H1 (cell line): ENCODE results near the gene MAPK8IP1.

Source experiments
- CTCF ChIP-seq, 3 experiments: IDR thresholded peaks; 1 replicate in 2 of 3; 2 replicates in 1 of 3; pipeline versions ENCODE4 v1.5.1 to v1.6.1; 2011; ENCODE audit warnings: low read length in 3 of 3, mild to moderate bottlenecking in 3 of 3, inconsistent platforms in 2 of 3, low read depth in 1 of 3, moderate library complexity in 1 of 3; ENCODE audit not compliant: insufficient read depth in 1 of 3; ENCODE audit errors: control extremely low read depth in 1 of 3
- SP2 ChIP-seq: IDR thresholded peaks from 2 replicates; pipeline ENCODE4 v1.6.1; 2012; ENCODE audit warnings: mild to moderate bottlenecking, low read length, inconsistent platforms

GRCh38 chr11:45927332-45927683 is 41.9 kb downstream of the MAPK8IP1 start:
- TF ChIP-seq SP2 = no peak
- TF ChIP-seq CTCF (IDR thresholded peaks at IDR 0.05; ENCODE audit: control extremely low read depth in 1 of 3, insufficient read depth in 1 of 3, low read depth in 1 of 3, low read length in 3 of 3) = no peak
